Islet precursor cell (in vitro differentiated cells): ENCODE results near the gene RAB11FIP2.

Source experiments
- DNase-seq: peaks from one replicate; pipeline ENCODE4 v3.0.0-alpha.2; 2018

RAB11FIP2 gene

DNA sequence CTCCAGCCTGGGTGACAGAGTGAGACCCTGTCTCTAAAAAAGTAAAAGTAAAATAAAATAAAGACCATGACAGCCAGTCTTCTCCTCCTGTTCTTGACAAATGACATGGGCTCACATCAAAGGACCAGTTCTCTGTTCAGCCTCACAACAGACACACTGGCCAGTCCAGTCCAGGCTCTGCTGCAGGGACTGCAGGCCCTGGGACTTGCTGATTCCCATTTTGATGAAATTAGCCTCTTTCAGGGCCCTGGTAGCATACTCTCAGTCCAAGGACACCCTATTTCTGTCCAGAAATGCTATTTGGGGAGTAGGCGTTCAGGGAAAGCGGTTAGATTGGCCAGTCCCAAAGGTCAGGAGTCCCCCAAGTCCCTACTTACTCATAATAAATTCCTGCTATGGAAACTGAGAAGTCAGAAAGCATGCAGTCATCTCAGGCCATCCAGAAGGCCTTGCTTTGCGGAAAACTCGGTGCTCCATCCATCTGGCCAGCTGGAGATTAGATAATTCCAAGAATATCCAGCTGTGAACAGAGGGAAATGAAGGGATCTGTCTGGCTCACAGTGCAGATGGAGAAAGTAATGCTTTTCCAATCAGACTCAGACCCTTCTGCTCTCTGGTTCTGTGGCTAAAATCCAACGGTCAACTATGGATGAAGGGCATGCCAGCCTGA, 74.4 kb downstream of the RAB11FIP2 start:
- DNase-seq: no peak

DNA sequence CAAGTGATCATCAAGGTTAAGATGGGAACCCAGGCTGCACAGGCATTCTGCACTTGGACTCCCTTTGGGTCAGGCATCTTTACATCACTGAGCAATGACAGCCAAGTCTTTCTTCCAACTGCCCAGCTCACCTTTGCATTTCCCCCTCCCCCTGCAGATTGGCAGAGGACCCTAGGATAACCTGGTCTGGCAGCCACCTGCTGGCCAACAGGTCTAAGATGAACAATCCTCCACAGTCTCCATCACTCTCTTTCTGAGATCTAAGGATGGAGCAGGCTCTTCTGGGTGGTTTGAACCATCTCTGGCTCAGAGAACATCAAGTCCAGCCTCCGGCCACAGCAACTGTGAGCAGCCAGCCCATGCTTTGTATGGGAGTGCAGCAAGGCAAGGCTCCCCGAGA, 75.8 kb downstream of the RAB11FIP2 start:
- no peak for DNase-seq

DNA sequence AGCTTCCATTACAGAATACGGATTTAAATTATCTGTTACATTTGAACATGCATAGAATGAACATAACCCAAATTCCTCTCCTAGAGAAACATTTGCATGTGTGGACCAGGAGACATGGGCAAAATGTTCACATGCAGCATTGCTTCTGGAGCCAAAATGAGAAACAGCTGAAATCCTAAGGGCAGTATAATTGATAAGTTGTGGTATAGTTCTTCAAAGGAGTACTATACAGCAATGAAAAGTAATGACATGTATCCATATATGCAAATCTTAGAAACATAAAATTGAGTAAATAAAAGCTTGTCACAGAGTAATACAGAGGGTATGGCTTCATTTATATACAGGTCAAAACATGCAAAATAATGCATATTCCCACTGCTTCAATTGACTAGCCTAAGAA, 77.1 kb downstream of the RAB11FIP2 start:
- no peak for DNase-seq

DNA sequence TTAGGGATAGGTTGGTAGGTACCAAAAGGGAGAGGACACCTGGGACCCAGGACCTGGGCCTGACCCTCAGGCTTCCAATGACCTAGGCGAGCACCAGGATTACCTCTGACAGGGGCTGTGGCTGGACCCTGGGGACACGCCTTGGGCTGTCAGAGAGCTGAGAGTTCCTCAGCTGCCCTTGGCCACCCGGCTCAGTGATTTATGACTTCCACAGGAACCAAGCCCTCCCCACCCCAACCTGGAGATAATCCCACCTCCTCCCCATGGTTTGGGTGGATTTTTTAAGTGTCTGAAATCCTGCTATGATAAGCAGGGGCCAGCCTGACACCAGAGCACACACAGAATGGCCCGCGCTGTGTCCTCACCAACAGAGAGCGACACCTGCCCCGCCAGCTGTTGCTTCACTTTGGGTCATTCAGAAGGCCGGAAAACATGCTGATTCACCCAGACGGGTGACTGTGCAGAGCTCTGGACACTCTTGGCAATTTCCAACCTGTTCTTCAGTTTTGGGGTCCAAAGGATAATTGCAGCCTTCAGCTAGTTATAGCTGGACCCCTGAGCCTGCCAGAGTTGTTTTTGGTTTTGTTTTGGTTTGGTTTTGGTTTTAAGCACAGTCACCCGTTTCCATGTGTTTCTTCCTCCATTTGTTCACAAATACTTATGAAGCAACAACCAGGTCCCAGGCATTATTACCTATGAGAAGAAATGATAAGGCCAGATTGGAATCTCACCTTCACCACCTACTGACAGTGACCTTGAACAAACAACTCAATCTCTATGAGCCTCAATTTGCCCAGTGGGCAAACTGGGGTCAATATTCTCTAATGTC, 78.2 kb downstream of the RAB11FIP2 start:
- no peak for DNase-seq

DNA sequence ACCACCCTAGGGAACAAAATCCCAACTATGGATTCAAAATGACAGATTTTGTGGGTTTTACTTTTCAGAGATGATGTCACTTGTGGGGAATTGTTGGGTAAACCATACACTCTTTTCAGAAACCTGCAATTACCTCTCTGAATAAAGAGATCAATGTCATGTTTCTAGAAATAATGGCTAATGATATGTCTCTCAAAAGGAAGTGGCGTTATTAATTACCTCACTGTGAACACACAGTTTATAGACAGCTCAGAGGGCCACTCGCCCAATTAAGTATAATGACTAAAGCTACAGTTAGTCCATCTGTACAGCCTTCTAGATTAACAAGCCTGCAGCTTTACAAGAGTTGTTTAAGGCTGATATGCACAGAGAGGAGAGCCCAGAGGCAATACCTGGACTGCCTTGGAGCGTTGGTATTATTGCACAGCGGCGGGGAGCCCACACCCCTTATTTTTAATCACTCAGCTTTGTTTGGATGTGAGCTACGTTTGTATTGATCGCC, 79.5 kb downstream of the RAB11FIP2 start:
- no peak for DNase-seq

DNA sequence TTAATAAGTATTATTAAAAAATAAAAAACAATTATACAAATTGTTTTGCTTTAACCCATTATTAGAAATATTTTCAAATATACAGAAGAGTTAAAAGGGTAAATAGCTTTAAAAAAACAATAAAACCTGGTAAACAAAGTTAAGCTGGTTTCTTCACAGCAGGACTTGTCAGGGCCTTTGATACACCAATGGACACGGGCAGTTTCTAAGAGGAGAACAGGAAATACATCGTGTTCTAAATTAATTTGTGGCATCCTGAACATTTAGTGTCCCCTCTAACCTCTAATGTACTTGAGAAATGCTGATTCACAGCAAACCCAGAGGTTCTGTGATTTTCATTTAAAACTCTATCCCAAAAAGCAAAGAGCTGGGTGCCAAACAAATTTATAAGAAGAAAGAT, 80.8 kb downstream of the RAB11FIP2 start:
- no peak for DNase-seq

DNA sequence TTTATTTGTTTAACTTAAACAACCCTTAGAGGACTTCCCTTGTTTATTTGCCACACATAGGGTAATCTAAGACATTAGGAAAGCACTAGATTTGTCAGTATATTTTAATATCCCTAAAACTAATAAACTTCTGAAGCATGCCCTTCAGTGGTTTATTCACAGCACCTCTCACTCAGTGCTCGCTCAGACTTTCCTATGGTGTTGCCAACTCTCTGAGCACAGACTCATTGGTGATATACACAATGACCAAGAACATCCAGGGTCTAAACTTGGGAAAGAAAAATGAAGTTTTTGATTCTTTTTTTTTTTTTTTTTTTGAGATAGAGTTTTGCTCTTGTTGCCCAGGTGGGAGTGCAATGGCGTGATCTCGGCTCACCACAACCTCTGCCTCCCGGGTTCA, 82.2 kb downstream of the RAB11FIP2 start:
- DNase-seq: no peak

DNA sequence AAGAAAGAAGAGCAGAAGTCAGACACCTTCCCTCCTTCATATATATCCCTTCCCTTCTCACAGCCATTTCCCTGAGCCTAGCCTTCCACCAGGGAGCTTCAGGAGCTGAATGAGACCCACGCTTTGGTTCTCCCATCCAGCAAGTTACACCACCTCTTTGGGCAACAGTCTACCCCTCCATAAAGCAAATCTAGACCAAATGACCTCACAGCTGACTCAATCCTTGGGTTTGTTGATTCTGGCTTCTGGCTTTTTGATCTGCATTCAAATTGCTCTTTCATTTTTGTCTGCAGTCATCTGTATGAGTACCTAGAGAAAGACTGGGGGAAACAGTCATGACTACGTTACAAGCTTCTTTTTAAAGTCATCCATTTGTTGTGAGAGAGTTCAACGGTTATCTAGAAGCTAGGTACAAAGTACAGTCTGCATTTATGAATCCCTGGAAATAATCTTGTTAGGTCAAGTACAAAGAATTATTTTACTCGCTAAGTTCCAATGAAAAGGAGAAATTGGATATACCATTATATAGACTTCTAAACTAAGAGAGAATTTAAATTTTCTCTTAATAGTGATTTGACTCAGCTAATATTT, 86.3 kb downstream of the RAB11FIP2 start:
- DNase-seq: no peak

DNA sequence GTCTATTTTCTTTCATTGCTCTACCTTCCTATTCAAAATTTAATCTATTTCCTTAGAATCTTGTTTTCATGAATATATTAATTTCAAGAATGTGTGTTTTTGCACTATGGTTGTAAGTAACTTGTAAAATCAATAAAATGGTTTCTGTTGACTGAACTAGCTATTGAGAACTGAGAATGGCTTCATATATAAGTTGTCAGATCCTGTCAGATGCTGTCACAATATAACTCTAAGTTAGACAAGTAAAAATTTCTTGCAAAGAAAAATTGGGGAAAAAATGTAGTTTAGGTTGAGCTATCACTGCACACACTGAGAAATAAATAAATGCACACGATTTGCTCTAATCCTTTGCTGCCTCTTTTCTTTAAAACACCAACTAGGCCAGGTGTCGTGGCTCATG, 89.8 kb downstream of the RAB11FIP2 start:
- no peak for DNase-seq

DNA sequence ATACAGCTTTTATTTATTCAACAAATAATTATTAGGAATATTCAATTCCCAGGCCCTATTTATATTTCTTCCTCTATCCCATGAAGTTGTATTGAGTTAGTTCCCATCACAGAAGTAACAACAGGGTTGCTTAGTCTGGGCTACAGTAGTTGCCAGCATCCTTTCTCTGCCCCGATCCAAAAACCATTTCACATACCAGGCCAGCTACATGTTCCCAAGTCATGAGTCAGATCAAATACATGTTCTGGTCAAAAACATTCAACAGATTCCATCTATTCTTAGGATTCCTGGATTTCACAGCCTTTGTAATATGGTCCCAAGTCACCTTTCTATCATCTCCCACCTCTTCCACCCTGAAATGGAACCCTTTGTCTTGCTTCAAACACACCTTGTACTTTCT, 91.6 kb downstream of the RAB11FIP2 start:
- DNase-seq: no peak
